HG03097 (cell line): ENCODE measurements around the gene SLC12A7.
"Not testable (repeated sequence)": the region's sequence is repeated elsewhere in the genome, so short reads cannot be mapped to it uniquely, and the experiment has no call there.

Experiments
- ATAC-seq: cut with Tn5 transposase; IDR thresholded peaks from one replicate; pipeline ENCODE4 v1.9.1; 2021; ENCODE audit not compliant: unreplicated experiment, low FRiP score

Gene SLC12A7

DNA sequence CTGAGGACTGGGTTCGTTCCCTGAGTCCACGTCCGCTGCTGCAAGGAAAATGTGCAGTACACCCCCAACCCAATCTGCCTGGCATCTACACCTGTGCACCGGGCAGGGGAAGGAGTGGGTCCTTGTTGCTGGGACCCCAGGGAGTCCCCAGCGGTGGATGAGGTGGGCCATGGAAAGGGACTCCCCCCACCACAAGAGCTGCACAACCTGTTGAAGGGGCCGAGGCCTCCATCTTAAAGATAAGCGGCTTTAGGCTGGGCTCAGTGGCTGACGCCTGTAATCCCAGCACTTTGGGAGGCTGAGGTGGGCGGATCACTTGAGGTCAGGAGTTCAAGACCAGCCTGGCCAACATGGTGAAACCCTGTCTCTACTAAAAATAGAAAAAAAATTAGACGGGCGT lies 111.0 kb downstream of the SLC12A7 start:
- ATAC-seq: not testable (repeated sequence)
